DMS53 (cell line): ENCODE results near the gene TMEM106A.
"Not testable (repeated sequence)": the region's sequence is repeated elsewhere in the genome, so short reads cannot be mapped to it uniquely, and the experiment has no call there.

ENCODE experiments used
- DNase-seq: peaks from one replicate; lab custom pipeline; 2025; lab: John Stamatoyannopoulos, UW

Gene TMEM106A

GRCh38 chr17:43215341-43215740 lies 3.7 kb downstream of the TMEM106A start:
- no peak for DNase-seq

- no peak for DNase-seq
These were observed 4.7 kb downstream of the TMEM106A start for GRCh38 chr17:43216369-43216761.

GRCh38 chr17:43216762-43217613 lies 5.3 kb downstream of the TMEM106A start:
- DNase-seq = no peak

- DNase-seq = no peak
These were observed 6.0 kb downstream of the TMEM106A start for GRCh38 chr17:43217614-43218087.

- DNase-seq = no peak
These were observed 7.3 kb downstream of the TMEM106A start for GRCh38 chr17:43219001-43219400.

GRCh38 chr17:43219746-43220380 lies 8.2 kb downstream of the TMEM106A start:
- no peak for DNase-seq

- no peak for DNase-seq
These were observed 8.9 kb downstream of the TMEM106A start for GRCh38 chr17:43220511-43221125.

- no peak for DNase-seq
These were observed 12.6 kb downstream of the TMEM106A start for GRCh38 chr17:43224146-43224705.

GRCh38 chr17:43226393-43226792 lies 14.7 kb downstream of the TMEM106A start:
- DNase-seq = no peak

- DNase-seq = not testable (repeated sequence)
These were observed 16.5 kb downstream of the TMEM106A start, which contains the start of gene CCDC200 for GRCh38 chr17:43228020-43228782. Gene CCDC200, minus strand, starts transcription at chr17:43228623. Its CDS starts 69 bp downstream, at chr17:43228554.

GRCh38 chr17:43231205-43232020 lies 19.7 kb downstream of the TMEM106A start:
- DNase-seq = not testable (repeated sequence)

GRCh38 chr17:43232021-43232699 lies 20.5 kb downstream of the TMEM106A start:
- not testable (repeated sequence) for DNase-seq

- not testable (repeated sequence) for DNase-seq
These were observed 21.6 kb downstream of the TMEM106A start for GRCh38 chr17:43233263-43233662.

- DNase-seq = not testable (repeated sequence)
These were observed 22.2 kb downstream of the TMEM106A start, which contains the start of gene RNU2-1 for GRCh38 chr17:43233877-43234276. Gene RNU2-1, minus strand, starts transcription at chr17:43233977.

- DNase-seq = not testable (repeated sequence)
These were observed 27.9 kb downstream of the TMEM106A start for GRCh38 chr17:43239597-43239996.

GRCh38 chr17:43240596-43241352 lies 29.1 kb downstream of the TMEM106A start:
- DNase-seq = not testable (repeated sequence)

GRCh38 chr17:43246456-43246855 lies 34.8 kb downstream of the TMEM106A start:
- DNase-seq = not testable (repeated sequence)
